OCI-M1 (cell line): ENCODE data around the gene GTF2H2C.
"Not testable (repeated sequence)": the region's sequence is repeated elsewhere in the genome, so short reads cannot be mapped to it uniquely, and the experiment has no call there.

Experiments
- DNase-seq: peaks from one replicate; lab custom pipeline; 2025; lab: John Stamatoyannopoulos, UW

The GTF2H2C gene

GRCh38 chr5:69559908-69560330 is at the start of gene GTF2H2C:
Gene GTF2H2C (plus strand): TSS chr5:69560191. CDS start chr5:69565133, 4,942 bp downstream.
- DNase-seq, result not testable (repeated sequence)

- no peak for DNase-seq
Measured at GRCh38 chr5:69510694-69511093, 49.3 kb upstream of the GTF2H2C start.

- no peak for DNase-seq
Measured at GRCh38 chr5:69512740-69513260, 47.2 kb upstream of the GTF2H2C start.

- not testable (repeated sequence) for DNase-seq
Measured at GRCh38 chr5:69515570-69515969, 44.4 kb upstream of the GTF2H2C start.

- DNase-seq, result no peak
Measured at GRCh38 chr5:69516769-69517168, 43.2 kb upstream of the GTF2H2C start.

GRCh38 chr5:69517763-69518212 is 42.2 kb upstream of the GTF2H2C start:
- DNase-seq, result no peak

- DNase-seq, result no peak
Measured at GRCh38 chr5:69519285-69519684, 40.7 kb upstream of the GTF2H2C start.

GRCh38 chr5:69522035-69522434 is 38.0 kb upstream of the GTF2H2C start:
- no peak for DNase-seq

- no peak for DNase-seq
Measured at GRCh38 chr5:69525490-69525889, 34.5 kb upstream of the GTF2H2C start.

GRCh38 chr5:69526660-69527059 is 33.3 kb upstream of the GTF2H2C start:
- DNase-seq, result no peak

- peak; percentile 45 for DNase-seq
Measured at GRCh38 chr5:69527128-69527770, 32.7 kb upstream of the GTF2H2C start.

- DNase-seq, result no peak
Measured at GRCh38 chr5:69528035-69528434, 32.0 kb upstream of the GTF2H2C start.

- no peak for DNase-seq
Measured at GRCh38 chr5:69528609-69529008, 31.4 kb upstream of the GTF2H2C start.

- peak; percentile 71 for DNase-seq
Measured at GRCh38 chr5:69530561-69531405, 29.2 kb upstream of the GTF2H2C start.

GRCh38 chr5:69531406-69531801 is 28.6 kb upstream of the GTF2H2C start:
- DNase-seq, result no peak

GRCh38 chr5:69537911-69538310 is 22.1 kb upstream of the GTF2H2C start:
- not testable (repeated sequence) for DNase-seq

- DNase-seq, result not testable (repeated sequence)
Measured at GRCh38 chr5:69538735-69539134, 21.3 kb upstream of the GTF2H2C start.

GRCh38 chr5:69541347-69541746 is 18.6 kb upstream of the GTF2H2C start:
- DNase-seq, result not testable (repeated sequence)

- DNase-seq, result not testable (repeated sequence)
Measured at GRCh38 chr5:69542838-69543618, 17.0 kb upstream of the GTF2H2C start.

- DNase-seq, result not testable (repeated sequence)
Measured at GRCh38 chr5:69544602-69545001, 15.4 kb upstream of the GTF2H2C start.

GRCh38 chr5:69560587-69561431 is 818 bp downstream of the GTF2H2C start:
- not testable (repeated sequence) for DNase-seq
